NCI-H128 (cell line): ENCODE results near the gene SLC12A4.

Experiments used
- DNase-seq: peaks from one replicate; lab custom pipeline; 2025; ENCODE audit not compliant: unreplicated experiment; lab: John Stamatoyannopoulos, UW

Gene SLC12A4

GRCh38 chr16:67902831-67903230 is 65.6 kb downstream of the SLC12A4 start:
- DNase-seq: no peak

- DNase-seq: no peak
Measured at GRCh38 chr16:67901734-67902133, 66.7 kb downstream of the SLC12A4 start.

- no peak for DNase-seq
Measured at GRCh38 chr16:67897231-67897630, 71.2 kb downstream of the SLC12A4 start.

- no peak for DNase-seq
Measured at GRCh38 chr16:67893743-67894399, 74.6 kb downstream of the SLC12A4 start.
